H7 (cell line): Measurements from ENCODE around the gene CCDC88C. TPM values are rescaled to one million over a fixed set of nuclear protein-coding genes. Genes with fewer than 3 reads are reported as not detected.

Source experiments
- DNase-seq: peaks from one replicate; pipeline ENCODE4 v3.0.0; 2012
- H3K27me3 ChIP-seq: 2 replicates; pipeline ENCODE4 v1.6.0; 2011; ENCODE audit warnings: mild to moderate bottlenecking, low read length; ENCODE audit not compliant: control insufficient read depth, insufficient read depth
- H3K36me3 ChIP-seq: replicated peaks from 2 replicates; pipeline ENCODE4 v1.5.1; 2011; ENCODE audit warnings: low read length; ENCODE audit not compliant: control insufficient read depth, insufficient read depth
- H3K4me3 ChIP-seq: 2 replicates; pipeline ENCODE4 v1.5.1; 2011; ENCODE audit warnings: low read depth, mild to moderate bottlenecking, control low read depth, low read length, moderate library complexity; ENCODE audit not compliant: insufficient read depth
- total RNA-seq: library from RNA; depleted of rRNA; stranded (reverse); fragments of >200 nt; shearing (Covaris generic); gene quantifications from 2 replicates; pipeline ENCODE4 v1.2.3, GENCODE V29; 2014

The CCDC88C gene
- total RNA-seq, 1 experiment from 2014 or later = 25.2 TPM

- no peak for DNase-seq
- Histone ChIP-seq H3K36me3 (no peaks in the 10 kb centered on the region), H3K27me3 (no peaks in the 10 kb centered on the region), H3K4me3 (no peak overlapping the region)
Observed at GRCh38 chr14:91372671-91373495, 44.7 kb downstream of the CCDC88C start.

- H3K4me3 ChIP-seq = no peak overlapping the region
- H3K27me3 ChIP-seq = no peaks in the 10 kb centered on the region
- DNase-seq = no peak
- H3K36me3 ChIP-seq = no peaks in the 10 kb centered on the region
Observed at GRCh38 chr14:91371990-91372375, 45.6 kb downstream of the CCDC88C start.

GRCh38 chr14:91371011-91371989, 46.3 kb downstream of the CCDC88C start:
- Histone ChIP-seq H3K27me3 (no peaks in the 10 kb centered on the region), H3K36me3 (no peaks in the 10 kb centered on the region), H3K4me3 (no peak overlapping the region)
- no peak for DNase-seq

- Histone ChIP-seq H3K27me3 (no peaks in the 10 kb centered on the region), H3K4me3 (no peak overlapping the region), H3K36me3 (no peaks in the 10 kb centered on the region)
- no peak for DNase-seq
Observed at GRCh38 chr14:91369628-91370445, 47.8 kb downstream of the CCDC88C start.

- no peak for DNase-seq
- H3K4me3 ChIP-seq = no peak overlapping the region
- no peaks in the 10 kb centered on the region for H3K36me3 ChIP-seq
- H3K27me3 ChIP-seq = no peaks in the 10 kb centered on the region
Observed at GRCh38 chr14:91368776-91369416, 48.7 kb downstream of the CCDC88C start.

- Histone ChIP-seq H3K36me3 (no peaks in the 10 kb centered on the region), H3K27me3 (no peaks in the 10 kb centered on the region), H3K4me3 (no peak overlapping the region)
- DNase-seq = no peak
Observed at GRCh38 chr14:91367173-91368171, 50.1 kb downstream of the CCDC88C start.

GRCh38 chr14:91366749-91367148, 50.9 kb downstream of the CCDC88C start:
- Histone ChIP-seq H3K4me3 (no peak overlapping the region), H3K27me3 (no peaks in the 10 kb centered on the region), H3K36me3 (no peaks in the 10 kb centered on the region)
- DNase-seq = no peak

- no peak for DNase-seq
- Histone ChIP-seq H3K36me3 (no peaks in the 10 kb centered on the region), H3K27me3 (no peaks in the 10 kb centered on the region), H3K4me3 (no peak overlapping the region)
Observed at GRCh38 chr14:91365552-91365951, 52.1 kb downstream of the CCDC88C start.

- Histone ChIP-seq H3K27me3 (no peaks in the 10 kb centered on the region), H3K36me3 (no peaks in the 10 kb centered on the region), H3K4me3 (no peak overlapping the region)
- DNase-seq = no peak
Observed at GRCh38 chr14:91364524-91365270, 52.9 kb downstream of the CCDC88C start.

- no peak overlapping the region for H3K4me3 ChIP-seq
- peak; percentile 79 for DNase-seq
- H3K36me3 ChIP-seq = no peaks in the 10 kb centered on the region
- H3K27me3 ChIP-seq = no peaks in the 10 kb centered on the region
Observed at GRCh38 chr14:91363776-91364523, 53.7 kb downstream of the CCDC88C start.

- H3K27me3 ChIP-seq = no peaks in the 10 kb centered on the region
- no peaks in the 10 kb centered on the region for H3K36me3 ChIP-seq
- H3K4me3 ChIP-seq = no peak overlapping the region
- DNase-seq = no peak
Observed at GRCh38 chr14:91361233-91361811, 56.3 kb downstream of the CCDC88C start.
